B cell (primary cell): ENCODE data around the gene NSRP1.

Experiments used
- EZH2 ChIP-seq: IDR thresholded peaks from 2 replicates; pipeline ENCODE4 v1.6.1; 2012; ENCODE audit warnings: borderline replicate concordance, low read depth, mild to moderate bottlenecking, moderate library complexity, low read length; ENCODE audit not compliant: insufficient read depth, poor library complexity, severe bottlenecking
- TF ChIP-seq, protein P1 (sequence below): fragments of 200-600 bp; IDR thresholded peaks from one replicate; pipeline ENCODE4 v1.8.0; 2022; ENCODE audit warnings: antibody characterized with exemption, mild to moderate bottlenecking

DNA sequence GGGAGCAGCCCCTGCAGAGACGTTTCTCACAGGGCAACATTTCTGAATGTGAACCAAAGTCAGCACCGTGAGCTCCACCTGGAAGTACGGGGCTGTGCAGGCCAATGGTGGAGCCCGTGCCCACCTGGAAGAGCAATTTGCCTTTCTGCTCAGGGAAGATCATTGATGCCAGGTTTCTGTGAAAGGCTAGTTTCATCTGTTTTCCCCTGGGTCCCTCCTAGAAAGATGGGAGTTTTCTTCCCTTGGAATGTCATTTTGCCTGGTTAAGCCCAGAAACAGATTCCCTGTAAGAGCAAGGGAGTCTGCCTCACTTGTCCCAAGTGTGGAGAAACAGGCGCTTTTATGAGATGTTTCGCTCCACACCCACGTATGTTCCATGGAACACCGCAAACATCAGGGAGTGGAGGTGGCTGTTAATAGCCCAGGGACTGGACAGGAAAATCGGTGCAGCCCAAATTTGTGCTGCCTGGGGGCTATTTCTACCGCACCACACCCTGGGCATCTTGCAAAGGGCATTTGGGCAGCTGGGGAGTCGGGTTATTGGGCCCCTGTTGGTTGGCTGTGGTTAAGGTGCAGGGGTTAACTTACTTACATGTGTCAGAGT is 116.3 kb downstream of the NSRP1 start:
- TF ChIP-seq, protein P1, sequence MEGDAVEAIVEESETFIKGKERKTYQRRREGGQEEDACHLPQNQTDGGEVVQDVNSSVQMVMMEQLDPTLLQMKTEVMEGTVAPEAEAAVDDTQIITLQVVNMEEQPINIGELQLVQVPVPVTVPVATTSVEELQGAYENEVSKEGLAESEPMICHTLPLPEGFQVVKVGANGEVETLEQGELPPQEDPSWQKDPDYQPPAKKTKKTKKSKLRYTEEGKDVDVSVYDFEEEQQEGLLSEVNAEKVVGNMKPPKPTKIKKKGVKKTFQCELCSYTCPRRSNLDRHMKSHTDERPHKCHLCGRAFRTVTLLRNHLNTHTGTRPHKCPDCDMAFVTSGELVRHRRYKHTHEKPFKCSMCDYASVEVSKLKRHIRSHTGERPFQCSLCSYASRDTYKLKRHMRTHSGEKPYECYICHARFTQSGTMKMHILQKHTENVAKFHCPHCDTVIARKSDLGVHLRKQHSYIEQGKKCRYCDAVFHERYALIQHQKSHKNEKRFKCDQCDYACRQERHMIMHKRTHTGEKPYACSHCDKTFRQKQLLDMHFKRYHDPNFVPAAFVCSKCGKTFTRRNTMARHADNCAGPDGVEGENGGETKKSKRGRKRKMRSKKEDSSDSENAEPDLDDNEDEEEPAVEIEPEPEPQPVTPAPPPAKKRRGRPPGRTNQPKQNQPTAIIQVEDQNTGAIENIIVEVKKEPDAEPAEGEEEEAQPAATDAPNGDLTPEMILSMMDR, result no peak
- TF ChIP-seq EZH2, result no peak
